B cell (primary cell): Measurements from ENCODE around the gene UBA3. TPM values are rescaled to one million over a fixed set of nuclear protein-coding genes. Genes with fewer than 3 reads are reported as not detected.

ENCODE experiments used
- polyA plus RNA-seq: library from polyadenylated mRNA; depleted of rRNA; stranded (reverse); fragments of >200 nt; gene quantifications from 2 replicates; pipeline ENCODE4 v1.2.3, GENCODE V29; 2012
- small RNA-seq: library from RNA; depleted of rRNA; stranded (forward); fragments of <200 nt; gene quantifications from one replicate; pipeline ENCODE3, GENCODE V24; 2012; ENCODE audit warnings: low replicate concordance, low read depth; ENCODE audit not compliant: insufficient read length
- total RNA-seq, 2 donors: library from RNA; stranded (reverse); fragments of 120-200 nt in 1 of 2; gene quantifications; 1 replicate in 1 of 2; 2 replicates in 1 of 2; pipeline versions ENCODE4 v1.2.3 to v1.2.4, GENCODE V29; 2013 to 2022

UBA3 gene
- total and polyA plus RNA-seq, 2 donors (not counting 1 experiment from before 2014, with no cell fraction given), result 42.2 to 99.8 TPM

Small RNAs within 50 kb of the gene (small RNA-seq; reads per million reads assigned to genes)
- gene MIR3136, result not detected

Other genes starting within 250 kb of the UBA3 start
- gene TAFA4, start 147.8 kb downstream of the UBA3 start, total RNA-seq, result not detected in 2 replicates
- gene TAFA4, start 147.8 kb downstream of the UBA3 start, polyA plus RNA-seq, result not detected in 2 replicates
- 11.3 and 15.5 TPM in 2 replicates for gene EOGT, start 66.7 kb downstream of the UBA3 start, total RNA-seq
- 1.6 and 1.7 TPM in 2 replicates for gene EOGT, start 66.7 kb downstream of the UBA3 start, polyA plus RNA-seq
- 65.1 and 69.3 TPM in 2 replicates for gene TMF1, start 28.0 kb downstream of the UBA3 start, total RNA-seq
- gene TMF1, start 28.0 kb downstream of the UBA3 start, polyA plus RNA-seq, result 6.8 and 12.2 TPM in 2 replicates
- 89.1 and 89.5 TPM in 2 replicates for gene ARL6IP5, start 4.6 kb upstream of the UBA3 start, total RNA-seq
- 24.0 and 39.5 TPM in 2 replicates for gene ARL6IP5, start 4.6 kb upstream of the UBA3 start, polyA plus RNA-seq
- not detected in 2 replicates for gene LMOD3, start 42.2 kb upstream of the UBA3 start, total RNA-seq
- gene LMOD3, start 42.2 kb upstream of the UBA3 start, polyA plus RNA-seq, result not detected in 2 replicates